ENCODE results near the gene NAA35. TPM values are rescaled to one million over a fixed set of nuclear protein-coding genes. Genes with fewer than 3 reads are reported as not detected.
"Not testable (repeated sequence)": the region's sequence is repeated elsewhere in the genome, so short reads cannot be mapped to it uniquely, and the experiment has no call there.

Gene NAA35
- total RNA-seq, 4 donors from 2014 or later: 16.8 to 50.3 (median 24.8) TPM

- Histone ChIP-seq H3K27me3 (no peaks in the 10 kb centered on the region), H3K36me3 (no peaks in the 10 kb centered on the region), H3K9me3 (no peaks in the 10 kb centered on the region), H3K4me1 (no peaks in the 10 kb centered on the region), H3K4me3 (no peak overlapping the region), H3K27ac (no peak overlapping the region)
- no peak for DNase-seq
- TF ChIP-seq, protein P1, sequence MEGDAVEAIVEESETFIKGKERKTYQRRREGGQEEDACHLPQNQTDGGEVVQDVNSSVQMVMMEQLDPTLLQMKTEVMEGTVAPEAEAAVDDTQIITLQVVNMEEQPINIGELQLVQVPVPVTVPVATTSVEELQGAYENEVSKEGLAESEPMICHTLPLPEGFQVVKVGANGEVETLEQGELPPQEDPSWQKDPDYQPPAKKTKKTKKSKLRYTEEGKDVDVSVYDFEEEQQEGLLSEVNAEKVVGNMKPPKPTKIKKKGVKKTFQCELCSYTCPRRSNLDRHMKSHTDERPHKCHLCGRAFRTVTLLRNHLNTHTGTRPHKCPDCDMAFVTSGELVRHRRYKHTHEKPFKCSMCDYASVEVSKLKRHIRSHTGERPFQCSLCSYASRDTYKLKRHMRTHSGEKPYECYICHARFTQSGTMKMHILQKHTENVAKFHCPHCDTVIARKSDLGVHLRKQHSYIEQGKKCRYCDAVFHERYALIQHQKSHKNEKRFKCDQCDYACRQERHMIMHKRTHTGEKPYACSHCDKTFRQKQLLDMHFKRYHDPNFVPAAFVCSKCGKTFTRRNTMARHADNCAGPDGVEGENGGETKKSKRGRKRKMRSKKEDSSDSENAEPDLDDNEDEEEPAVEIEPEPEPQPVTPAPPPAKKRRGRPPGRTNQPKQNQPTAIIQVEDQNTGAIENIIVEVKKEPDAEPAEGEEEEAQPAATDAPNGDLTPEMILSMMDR (IDR thresholded peaks at IDR 0.05): no peak
- no peak for TF ChIP-seq POLR2A (IDR thresholded peaks at IDR 0.05)
These were observed 103.1 kb downstream of the NAA35 start for GRCh38 chr9:86043999-86044398.

DNA sequence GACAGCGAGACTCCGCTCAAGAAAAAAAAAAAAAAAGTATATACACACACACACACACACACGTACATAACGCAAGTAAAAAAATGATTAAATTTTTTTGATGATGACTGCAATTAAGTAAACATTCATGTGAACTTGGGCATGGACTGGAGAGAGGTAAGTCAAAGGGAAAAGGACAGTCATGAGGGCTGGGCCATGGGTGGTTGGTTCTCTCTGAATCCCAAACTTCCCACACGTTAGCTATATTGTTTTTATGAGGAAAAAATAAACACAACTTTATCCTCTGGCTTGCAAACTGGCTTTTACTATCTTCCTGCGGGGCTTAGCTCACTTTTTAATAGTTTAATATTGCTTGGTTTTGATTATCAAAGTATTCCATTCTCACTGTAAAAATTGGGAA lies 104.7 kb downstream of the NAA35 start:
- no peak for DNase-seq
- H3K4me3 ChIP-seq: no peak overlapping the region
- H3K9me3 ChIP-seq: no peaks in the 10 kb centered on the region
- H3K36me3 ChIP-seq: no peaks in the 10 kb centered on the region
- TF ChIP-seq POLR2A (IDR thresholded peaks at IDR 0.05): no peak
- TF ChIP-seq, protein P1 (IDR thresholded peaks at IDR 0.05): no peak
- no peak overlapping the region for H3K27ac ChIP-seq
- H3K27me3 ChIP-seq: no peaks in the 10 kb centered on the region
- H3K4me1 ChIP-seq: no peaks in the 10 kb centered on the region

GRCh38 chr9:86046071-86046636 lies 105.2 kb downstream of the NAA35 start:
- Histone ChIP-seq H3K36me3 (no peaks in the 10 kb centered on the region), H3K4me3 (no peak overlapping the region), H3K27ac (no peak overlapping the region), H3K27me3 (no peaks in the 10 kb centered on the region), H3K9me3 (no peaks in the 10 kb centered on the region), H3K4me1 (no peaks in the 10 kb centered on the region)
- no peak for DNase-seq
- TF ChIP-seq POLR2A (IDR thresholded peaks at IDR 0.05): no peak
- TF ChIP-seq, protein P1 (IDR thresholded peaks at IDR 0.05): no peak

- no peaks in the 10 kb centered on the region for H3K4me1 ChIP-seq
These were observed 106.0 kb downstream of the NAA35 start for GRCh38 chr9:86046930-86047341.

GRCh38 chr9:86047361-86047760 lies 106.4 kb downstream of the NAA35 start:
- no peaks in the 10 kb centered on the region for H3K36me3 ChIP-seq
- TF ChIP-seq, protein P1 (IDR thresholded peaks at IDR 0.05): no peak
- TF ChIP-seq POLR2A (IDR thresholded peaks at IDR 0.05): no peak

More at GRCh38 chr9:86046930-86047341, 106.0 kb downstream of the NAA35 start:
- no peak overlapping the region for H3K4me3 ChIP-seq
- H3K27ac ChIP-seq: no peak overlapping the region
- no peak for DNase-seq
- H3K9me3 ChIP-seq: no peaks in the 10 kb centered on the region
- TF ChIP-seq POLR2A (IDR thresholded peaks at IDR 0.05): no peak
- TF ChIP-seq, protein P1 (IDR thresholded peaks at IDR 0.05): no peak
- H3K27me3 ChIP-seq: no peaks in the 10 kb centered on the region
- no peaks in the 10 kb centered on the region for H3K36me3 ChIP-seq

DNA sequence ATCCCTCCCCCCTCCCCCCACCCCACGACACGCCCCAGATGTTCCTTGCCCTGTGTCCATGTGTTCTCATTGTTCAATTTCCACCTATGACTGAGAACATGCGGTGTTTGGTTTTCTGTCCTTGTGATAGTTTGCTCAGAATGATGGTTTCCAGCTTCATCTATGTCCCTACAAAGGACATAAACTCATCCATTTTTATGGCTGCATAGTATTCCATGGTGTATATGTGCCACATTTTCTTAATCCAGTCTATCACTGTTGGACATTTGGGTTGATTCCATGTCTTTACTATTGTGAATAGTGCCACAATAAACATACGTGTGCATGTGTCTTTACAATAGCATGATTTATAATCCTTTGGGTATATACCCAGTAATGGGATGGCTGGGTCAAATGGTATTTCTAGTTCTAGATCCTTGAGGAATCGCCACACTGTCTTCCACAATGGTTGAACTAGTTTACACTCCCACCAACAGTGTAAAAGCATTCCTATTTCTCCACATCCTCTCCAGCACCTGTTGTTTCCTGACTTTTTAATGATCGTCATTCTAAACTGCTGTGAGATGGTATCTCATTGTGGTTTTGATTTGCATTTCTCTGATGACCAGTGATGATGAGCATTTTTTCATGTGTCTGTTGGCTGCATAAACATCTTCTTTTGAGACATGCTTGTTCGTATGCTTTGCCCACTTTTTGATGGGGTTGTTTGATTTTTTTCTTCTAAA lies 107.2 kb downstream of the NAA35 start:
- DNase-seq, H3K4me3 ChIP-seq, H3K4me1 ChIP-seq, H3K36me3 ChIP-seq, H3K27ac ChIP-seq, H3K9me3 ChIP-seq, H3K27me3 ChIP-seq: not testable (repeated sequence)

More at GRCh38 chr9:86047361-86047760, 106.4 kb downstream of the NAA35 start:
- no peaks in the 10 kb centered on the region for H3K4me1 ChIP-seq
- DNase-seq: no peak
- no peaks in the 10 kb centered on the region for H3K9me3 ChIP-seq
- H3K27me3 ChIP-seq: no peaks in the 10 kb centered on the region
- no peak overlapping the region for H3K27ac ChIP-seq
- no peak overlapping the region for H3K4me3 ChIP-seq

Data from Peyer's patch (tissue), 4 donors.